Spleen (tissue), 11 donors: ENCODE results near the gene YRDC. TPM values are rescaled to one million over a fixed set of nuclear protein-coding genes. Genes with fewer than 3 reads are reported as not detected.

Source experiments
- DNase-seq: peaks from one replicate; pipeline ENCODE4 v3.0.0-alpha.2; 2020
- H3K27ac ChIP-seq, 8 donors: fragments of 200-600 bp; sonication (generic) in 7 of 8; 1 replicate in 4 of 8; 2 replicates in 4 of 8; pipeline versions ENCODE4 v1.5.0 to v1.8.0; 2016 to 2021; ENCODE audit warnings: inconsistent platforms in 4 of 8, mild to moderate bottlenecking in 4 of 8, moderate library complexity in 1 of 8
- H3K27me3 ChIP-seq, 7 donors: fragments of 200-600 bp; sonication (generic) in 6 of 7; replicated peaks in 1 of 7; 1 replicate in 4 of 7; 2 replicates in 3 of 7; pipeline versions ENCODE4 v1.5.0 to v1.8.0; 2016 to 2021; ENCODE audit warnings: inconsistent platforms in 3 of 7, mild to moderate bottlenecking in 1 of 7
- H3K36me3 ChIP-seq, 6 donors: fragments of 200-600 bp; sonication (generic) in 5 of 6; 1 replicate in 4 of 6; 2 replicates in 2 of 6; pipeline versions ENCODE4 v1.5.0 to v1.8.0; 2016 to 2021; ENCODE audit warnings: inconsistent platforms in 2 of 6
- H3K4me1 ChIP-seq, 6 donors: fragments of 200-600 bp; sonication (generic) in 5 of 6; 1 replicate in 3 of 6; 2 replicates in 3 of 6; pipeline versions ENCODE4 v1.5.0 to v1.8.0; 2016 to 2021; ENCODE audit warnings: inconsistent platforms in 3 of 6
- H3K4me3 ChIP-seq, 8 donors: fragments of 200-600 bp; sonication (generic) in 7 of 8; 1 replicate in 4 of 8; 2 replicates in 4 of 8; pipeline versions ENCODE4 v1.5.0 to v1.8.0; 2016 to 2021; ENCODE audit warnings: inconsistent platforms in 4 of 8, mild to moderate bottlenecking in 4 of 8, moderate library complexity in 2 of 8
- H3K9me3 ChIP-seq, 8 donors: fragments of 200-600 bp; sonication (generic) in 7 of 8; 1 replicate in 4 of 8; 2 replicates in 4 of 8; pipeline versions ENCODE4 v1.5.0 to v1.8.0; 2016 to 2021; ENCODE audit warnings: inconsistent platforms in 4 of 8
- CTCF ChIP-seq, 11 experiments: fragments of 200-600 bp in 7 of 11; fragments of 450-650 bp in 4 of 11; sonication (generic) in 4 of 11; IDR thresholded peaks in 8 of 11; conservative IDR thresholded peaks in 3 of 11; 1 replicate in 7 of 11; 2 replicates in 4 of 11; pipeline versions ENCODE4 v1.4.0 to v1.8.0; 2016 to 2021; ENCODE audit warnings: antibody characterized with exemption in 11 of 11, inconsistent platforms in 4 of 11, mild to moderate bottlenecking in 1 of 11
- POLR2A ChIP-seq, 3 donors: fragments of 450-650 bp; IDR thresholded peaks; one replicate each; pipeline ENCODE4 v1.5.1; 2017; ENCODE audit warnings: antibody characterized with exemption in 3 of 3, mild to moderate bottlenecking in 1 of 3
- POLR2AphosphoS5 ChIP-seq, 3 donors: sonication (generic); formaldehyde crosslinking; IDR thresholded peaks; one replicate each; pipeline ENCODE4 v1.5.1; 2017; ENCODE audit warnings: antibody characterized with exemption in 3 of 3
- WGBS, 5 donors: extraction: QIAGEN DNeasy Blood & Tissue Kit in 3 of 5; methylation state at CpG; one replicate each; pipeline versions ENCODE4 v1.1.5 to v1.1.7; 2013 to 2018; 5-methylcytosine and 5-hydroxymethylcytosine counted together
- intact Hi-C: fragments of 100-400 bp; cut with DNase I; formaldehyde crosslinking; loops from one replicate; pipeline ENCODE4 v1.15.0; 2023; ENCODE audit warnings: low total_unique reads
- polyA plus RNA-seq, 3 donors: library from polyadenylated mRNA; stranded (reverse); fragments of 200-250 nt; gene quantifications; one replicate each; pipeline ENCODE4 v1.2.1, GENCODE V29; 2013
- total RNA-seq, 7 donors: library from RNA; depleted of rRNA in 3 of 7; stranded (reverse); fragments of >200 nt in 3 of 7; fragmentation: NEBNext Ultra II Directional in 4 of 7; extraction: Animal tissue kit (Norgen Biotek cat#: 25700) in 4 of 7; gene quantifications; one replicate each; pipeline versions ENCODE4 v1.1.0 to v1.2.1, GENCODE V29; 2016 to 2021
- donor health status: healthy with polysubstance abuse.
- donor health status: DM: no; HTN: no; CAD: no; lungs with moderate emphysema.
- donor health status: DM: no; HTN: no; CAD: no.
- donor health status: Bipolar disorder and iron deficiency.
- donor health status: healthy.
- donor health status: DM: no; HTN: no; CAD: no.
- donor health status: DM: yes; HTN: yes; CAD: no.

The YRDC gene
- total and polyA plus RNA-seq, 10 donors: 7.5 to 13.4 (median 10.6) TPM

GRCh38 chr1:37824001-37824400, 16.0 kb upstream of the YRDC start:
- intact Hi-C loops: no loop called here
- no peaks in the 10 kb centered on the region for H3K9me3 ChIP-seq
- H3K27me3 ChIP-seq: no peaks in the 10 kb centered on the region
- no peak for DNase-seq
- H3K27ac ChIP-seq: no peak overlapping the region
- TF ChIP-seq POLR2A (IDR thresholded peaks at IDR 0.05): no peak
- no peak for TF ChIP-seq CTCF (IDR thresholded peaks at IDR 0.05 in 8 of 11, conservative IDR thresholded peaks at IDR 0.05 in 3 of 11)
- no peak for TF ChIP-seq POLR2AphosphoS5 (IDR thresholded peaks at IDR 0.05)
- H3K4me1 ChIP-seq: peaks cover 0 to 34% (median 4%) of the 10 kb centered on the region in 6 donors
- H3K4me3 ChIP-seq: no peak overlapping the region
- WGBS, 5 donors: 89 to 95% (median 94%) methylated on average over 2 of the region's 2 CpGs
- H3K36me3 ChIP-seq: peaks cover 0 to 98% (median 60%) of the 10 kb centered on the region in 6 donors

GRCh38 chr1:37822906-37823815, 15.2 kb upstream of the YRDC start:
- Histone ChIP-seq H3K4me1 (peaks cover 0 to 36% (median 4%) of the 10 kb centered on the region in 6 donors), H3K9me3 (no peaks in the 10 kb centered on the region), H3K36me3 (peaks cover 0 to 98% (median 56%) of the 10 kb centered on the region in 6 donors), H3K27me3 (no peaks in the 10 kb centered on the region), H3K27ac (no peak overlapping the region), H3K4me3 (no peak overlapping the region)
- DNase-seq: no peak
- intact Hi-C loops: no loop called here
- TF ChIP-seq POLR2AphosphoS5 (IDR thresholded peaks at IDR 0.05) (no peak), CTCF (IDR thresholded peaks at IDR 0.05 in 8 of 11, conservative IDR thresholded peaks at IDR 0.05 in 3 of 11) (no peak), POLR2A (IDR thresholded peaks at IDR 0.05) (no peak)
- 84 to 92% (median 87%) methylated on average over 9 of the region's 9 CpGs for WGBS, 5 donors

DNA sequence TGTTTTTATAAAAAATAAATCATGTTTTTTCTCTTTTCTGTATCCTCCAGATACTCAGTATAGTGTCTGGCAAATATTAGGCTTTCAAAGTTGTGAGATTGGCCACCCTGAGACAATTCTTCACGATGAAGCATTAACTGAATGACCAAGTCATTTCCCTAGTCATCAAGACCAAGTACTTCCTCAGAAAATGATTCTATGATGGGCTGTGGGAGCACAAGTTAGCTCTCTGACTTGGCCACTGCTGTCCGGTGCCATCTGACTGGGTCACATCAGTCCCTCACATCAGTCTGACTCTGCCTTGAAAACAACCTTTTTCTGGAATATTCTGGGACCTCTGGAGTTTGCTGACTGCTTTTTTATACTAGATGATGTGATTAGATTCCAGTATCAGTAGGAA, 13.5 kb upstream of the YRDC start:
- 82 to 94% (median 91%) methylated on average over 2 of the region's 2 CpGs for WGBS, 5 donors

More for the DNA sequence above, 13.5 kb upstream of the YRDC start:
- Histone ChIP-seq H3K4me3 (no peak overlapping the region), H3K9me3 (no peaks in the 10 kb centered on the region), H3K27ac (no peak overlapping the region), H3K4me1 (peaks cover 0 to 35% (median 4%) of the 10 kb centered on the region in 6 donors), H3K36me3 (peaks cover 0 to 98% (median 60%) of the 10 kb centered on the region in 6 donors), H3K27me3 (no peaks in the 10 kb centered on the region)
- no peak for DNase-seq
- TF ChIP-seq POLR2A (IDR thresholded peaks at IDR 0.05): no peak
- TF ChIP-seq POLR2AphosphoS5 (IDR thresholded peaks at IDR 0.05): no peak
- TF ChIP-seq CTCF (IDR thresholded peaks at IDR 0.05 in 8 of 11, conservative IDR thresholded peaks at IDR 0.05 in 3 of 11): no peak
- intact Hi-C loops: no loop called here
